SK-N-SH treated with all-trans-retinoic acid at 6 μM for 48 hours (cell line): Measurements from ENCODE around the gene HES5.
"Not testable (repeated sequence)": the region's sequence is repeated elsewhere in the genome, so short reads cannot be mapped to it uniquely, and the experiment has no call there.

ENCODE experiments used
- ATAC-seq: fragments of 200-7000 bp; cut with Tn5 transposase; 3 replicates; pipeline ENCODE4 v1.9.1; 2020; ENCODE audit warnings: mild to moderate bottlenecking, moderate library complexity
- ARNTL ChIP-seq: fragments of 450-650 bp; formaldehyde crosslinking; IDR thresholded peaks from 2 replicates; pipeline ENCODE4 v1.5.0; 2020; ENCODE audit warnings: low read depth, mild to moderate bottlenecking, moderate library complexity, borderline replicate concordance
- BACH2 ChIP-seq: fragments of 250-450 bp; sonication (Bioruptor Pico); IDR thresholded peaks from 2 replicates; pipeline ENCODE4 v1.9.0; 2021; ENCODE audit warnings: mild to moderate bottlenecking, borderline replicate concordance
- ESRRG ChIP-seq: fragments of 250-450 bp; sonication (Bioruptor Pico); IDR thresholded peaks from 2 replicates; pipeline ENCODE4 v1.6.1; 2021; ENCODE audit warnings: mild to moderate bottlenecking
- GLIS3 ChIP-seq: fragments of 250-450 bp; sonication (Bioruptor Pico); IDR thresholded peaks from 2 replicates; pipeline ENCODE4 v1.5.0; 2020; ENCODE audit warnings: mild to moderate bottlenecking, moderate library complexity
- ISL1 ChIP-seq: fragments of 250-450 bp; sonication (Bioruptor Pico); IDR thresholded peaks from 2 replicates; pipeline ENCODE4 v2.1.2; 2022; ENCODE audit warnings: mild to moderate bottlenecking, moderate library complexity
- PPARA ChIP-seq: fragments of 250-450 bp; sonication (Bioruptor Pico); IDR thresholded peaks from 2 replicates; pipeline ENCODE4 v1.5.0; 2020; ENCODE audit warnings: mild to moderate bottlenecking, borderline replicate concordance
- SNAI2 ChIP-seq: fragments of 250-450 bp; sonication (Bioruptor Pico); IDR thresholded peaks from 2 replicates; pipeline ENCODE4 v1.5.0; 2020; ENCODE audit warnings: mild to moderate bottlenecking, moderate library complexity
- TCF4 ChIP-seq: fragments of 250-450 bp; sonication (Bioruptor Pico); IDR thresholded peaks from 2 replicates; pipeline ENCODE4 v1.8.0; 2021; ENCODE audit warnings: mild to moderate bottlenecking, moderate library complexity, borderline replicate concordance
- TOX ChIP-seq: fragments of 250-450 bp; sonication (Bioruptor Pico); IDR thresholded peaks from 2 replicates; pipeline ENCODE4 v1.8.0; 2021; ENCODE audit warnings: mild to moderate bottlenecking, moderate library complexity, borderline replicate concordance
- ZC3H10 ChIP-seq: fragments of 250-450 bp; sonication (Bioruptor Pico); IDR thresholded peaks from 2 replicates; pipeline ENCODE4 v1.5.1; 2021; ENCODE audit warnings: mild to moderate bottlenecking, moderate library complexity
- ZFP3 ChIP-seq: fragments of 250-450 bp; sonication (Bioruptor Pico); IDR thresholded peaks from 2 replicates; pipeline ENCODE4 v1.5.0; 2020; ENCODE audit warnings: mild to moderate bottlenecking, moderate library complexity
- ZFP30 ChIP-seq: fragments of 450-650 bp; formaldehyde crosslinking; IDR thresholded peaks from 2 replicates; pipeline ENCODE4 v1.5.0; 2022; ENCODE audit warnings: mild to moderate bottlenecking, moderate library complexity
- ZNF565 ChIP-seq: fragments of 450-650 bp; formaldehyde crosslinking; conservative IDR thresholded peaks from 2 replicates; pipeline ENCODE4 v1.5.0; 2020; ENCODE audit warnings: low read depth, mild to moderate bottlenecking, moderate library complexity
- ZNF70 ChIP-seq: fragments of 450-650 bp; formaldehyde crosslinking; IDR thresholded peaks from 2 replicates; pipeline ENCODE4 v1.5.0; 2020; ENCODE audit warnings: mild to moderate bottlenecking, moderate library complexity
- TF ChIP-seq, protein P1 (sequence below): fragments of 250-450 bp; sonication (Bioruptor Pico); IDR thresholded peaks from 2 replicates; pipeline ENCODE4 v1.8.0; 2020; ENCODE audit warnings: mild to moderate bottlenecking, moderate library complexity, borderline replicate concordance
- TF ChIP-seq, protein P2 (sequence below): fragments of 250-450 bp; sonication (Bioruptor Pico); IDR thresholded peaks from 2 replicates; pipeline ENCODE4 v1.5.1; 2021; ENCODE audit warnings: mild to moderate bottlenecking, moderate library complexity
- TF ChIP-seq, protein P3 (sequence below): fragments of 250-450 bp; sonication (Bioruptor Pico); IDR thresholded peaks from 2 replicates; pipeline ENCODE4 v1.5.1; 2020; ENCODE audit warnings: low read depth, mild to moderate bottlenecking, moderate library complexity
- TF ChIP-seq, protein P4 (sequence below): fragments of 250-450 bp; sonication (Bioruptor Pico); IDR thresholded peaks from 2 replicates; pipeline ENCODE4 v1.8.0; 2021; ENCODE audit warnings: low read depth, mild to moderate bottlenecking, moderate library complexity, borderline replicate concordance
- TF ChIP-seq, protein P5 (sequence below): fragments of 250-450 bp; sonication (Bioruptor Pico); IDR thresholded peaks from 2 replicates; pipeline ENCODE4 v1.5.0; 2020; ENCODE audit warnings: mild to moderate bottlenecking, moderate library complexity

HES5 gene

DNA sequence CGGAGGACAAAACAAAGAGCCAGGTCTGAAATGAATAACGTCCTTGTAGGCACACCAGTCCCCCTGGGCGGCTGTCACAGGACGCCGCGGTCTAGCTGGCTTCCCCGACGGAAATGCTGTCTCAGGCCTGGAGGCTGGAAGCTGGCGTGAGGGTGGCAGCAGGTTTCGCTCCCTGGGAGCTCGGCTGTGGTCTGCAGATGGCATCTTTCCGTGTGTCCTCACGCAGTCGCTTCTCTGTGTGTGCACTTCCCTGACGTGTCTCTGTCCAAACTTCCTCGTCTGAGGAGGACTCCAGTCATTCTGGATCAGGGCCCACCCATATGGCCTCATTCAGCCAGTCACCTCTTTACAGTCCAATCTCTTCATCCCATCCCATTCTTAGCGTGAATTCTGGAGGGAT is 40.3 kb upstream of the HES5 start (continued):
- no peak for TF ChIP-seq ZNF565 (CRISPR knock-in tag)
- no peak for TF ChIP-seq BACH2 (CRISPR knock-in tag)
- TF ChIP-seq TCF4 (CRISPR knock-in tag), result no peak
- no peak for TF ChIP-seq ARNTL (CRISPR knock-in tag)
- no peak for TF ChIP-seq TOX (CRISPR knock-in tag)

DNA sequence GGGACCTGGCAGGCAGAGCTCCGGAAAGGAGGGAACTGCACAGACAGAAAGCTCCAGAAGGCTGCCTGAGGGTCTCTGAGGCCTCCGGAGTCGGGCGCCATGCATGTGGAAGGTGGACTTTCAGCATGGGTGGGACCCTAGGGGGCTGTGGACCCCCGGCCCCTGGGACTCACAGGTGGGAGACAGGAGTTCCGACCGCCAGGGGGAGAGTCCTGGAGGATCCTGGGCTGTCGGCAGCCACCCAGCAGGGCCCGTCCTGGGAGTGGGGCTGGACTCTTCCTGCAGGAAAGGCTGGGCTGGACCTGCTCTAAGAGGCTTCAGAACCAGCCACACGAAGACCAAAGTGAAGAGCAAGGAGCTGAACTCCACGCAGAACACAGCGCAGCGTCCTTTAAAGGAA is 39.6 kb upstream of the HES5 start:
- not testable (repeated sequence) for ATAC-seq

DNA sequence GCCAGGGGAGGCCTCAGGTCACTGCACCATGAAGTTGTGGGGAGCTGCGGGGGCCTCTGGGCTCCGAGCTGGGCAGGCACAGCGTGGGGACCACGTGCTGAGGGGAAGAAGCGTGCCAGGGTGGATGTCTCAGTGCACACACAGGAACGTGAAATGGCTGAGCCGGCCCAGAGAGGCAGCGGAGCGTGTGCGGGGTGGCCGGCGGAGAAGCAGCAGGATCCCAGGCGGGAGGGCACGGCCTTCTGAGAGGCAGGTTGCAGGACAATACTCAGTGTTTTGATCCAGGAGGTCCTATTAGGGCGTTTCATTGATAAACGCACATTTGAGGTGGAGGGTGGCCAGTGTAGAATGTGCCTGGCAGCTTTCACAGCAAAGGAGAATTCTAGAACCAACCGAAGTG is 39.0 kb upstream of the HES5 start:
- TF ChIP-seq ARNTL (CRISPR knock-in tag) (no peak), ZNF70 (CRISPR knock-in tag) (no peak), TCF4 (CRISPR knock-in tag) (no peak), TOX (CRISPR knock-in tag) (no peak), ZFP30 (CRISPR knock-in tag) (no peak), ZFP3 (CRISPR knock-in tag) (no peak), ZNF565 (CRISPR knock-in tag) (no peak), ESRRG (CRISPR knock-in tag) (no peak), ZC3H10 (CRISPR knock-in tag) (no peak), SNAI2 (CRISPR knock-in tag) (no peak), GLIS3 (CRISPR knock-in tag) (no peak), ISL1 (CRISPR knock-in tag) (no peak), PPARA (CRISPR knock-in tag) (no peak)
- TF ChIP-seq, protein P1, sequence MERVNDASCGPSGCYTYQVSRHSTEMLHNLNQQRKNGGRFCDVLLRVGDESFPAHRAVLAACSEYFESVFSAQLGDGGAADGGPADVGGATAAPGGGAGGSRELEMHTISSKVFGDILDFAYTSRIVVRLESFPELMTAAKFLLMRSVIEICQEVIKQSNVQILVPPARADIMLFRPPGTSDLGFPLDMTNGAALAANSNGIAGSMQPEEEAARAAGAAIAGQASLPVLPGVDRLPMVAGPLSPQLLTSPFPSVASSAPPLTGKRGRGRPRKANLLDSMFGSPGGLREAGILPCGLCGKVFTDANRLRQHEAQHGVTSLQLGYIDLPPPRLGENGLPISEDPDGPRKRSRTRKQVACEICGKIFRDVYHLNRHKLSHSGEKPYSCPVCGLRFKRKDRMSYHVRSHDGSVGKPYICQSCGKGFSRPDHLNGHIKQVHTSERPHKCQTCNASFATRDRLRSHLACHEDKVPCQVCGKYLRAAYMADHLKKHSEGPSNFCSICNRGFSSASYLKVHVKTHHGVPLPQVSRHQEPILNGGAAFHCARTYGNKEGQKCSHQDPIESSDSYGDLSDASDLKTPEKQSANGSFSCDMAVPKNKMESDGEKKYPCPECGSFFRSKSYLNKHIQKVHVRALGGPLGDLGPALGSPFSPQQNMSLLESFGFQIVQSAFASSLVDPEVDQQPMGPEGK (CRISPR knock-in tag), result no peak
- TF ChIP-seq, protein P2, sequence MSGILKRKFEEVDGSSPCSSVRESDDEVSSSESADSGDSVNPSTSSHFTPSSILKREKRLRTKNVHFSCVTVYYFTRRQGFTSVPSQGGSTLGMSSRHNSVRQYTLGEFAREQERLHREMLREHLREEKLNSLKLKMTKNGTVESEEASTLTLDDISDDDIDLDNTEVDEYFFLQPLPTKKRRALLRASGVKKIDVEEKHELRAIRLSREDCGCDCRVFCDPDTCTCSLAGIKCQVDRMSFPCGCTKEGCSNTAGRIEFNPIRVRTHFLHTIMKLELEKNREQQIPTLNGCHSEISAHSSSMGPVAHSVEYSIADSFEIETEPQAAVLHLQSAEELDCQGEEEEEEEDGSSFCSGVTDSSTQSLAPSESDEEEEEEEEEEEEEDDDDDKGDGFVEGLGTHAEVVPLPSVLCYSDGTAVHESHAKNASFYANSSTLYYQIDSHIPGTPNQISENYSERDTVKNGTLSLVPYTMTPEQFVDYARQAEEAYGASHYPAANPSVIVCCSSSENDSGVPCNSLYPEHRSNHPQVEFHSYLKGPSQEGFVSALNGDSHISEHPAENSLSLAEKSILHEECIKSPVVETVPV (CRISPR knock-in tag), result no peak
- TF ChIP-seq, protein P3, sequence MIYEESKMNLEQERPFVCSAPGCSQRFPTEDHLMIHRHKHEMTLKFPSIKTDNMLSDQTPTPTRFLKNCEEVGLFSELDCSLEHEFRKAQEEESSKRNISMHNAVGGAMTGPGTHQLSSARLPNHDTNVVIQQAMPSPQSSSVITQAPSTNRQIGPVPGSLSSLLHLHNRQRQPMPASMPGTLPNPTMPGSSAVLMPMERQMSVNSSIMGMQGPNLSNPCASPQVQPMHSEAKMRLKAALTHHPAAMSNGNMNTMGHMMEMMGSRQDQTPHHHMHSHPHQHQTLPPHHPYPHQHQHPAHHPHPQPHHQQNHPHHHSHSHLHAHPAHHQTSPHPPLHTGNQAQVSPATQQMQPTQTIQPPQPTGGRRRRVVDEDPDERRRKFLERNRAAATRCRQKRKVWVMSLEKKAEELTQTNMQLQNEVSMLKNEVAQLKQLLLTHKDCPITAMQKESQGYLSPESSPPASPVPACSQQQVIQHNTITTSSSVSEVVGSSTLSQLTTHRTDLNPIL (CRISPR knock-in tag), result no peak
- TF ChIP-seq, protein P4, sequence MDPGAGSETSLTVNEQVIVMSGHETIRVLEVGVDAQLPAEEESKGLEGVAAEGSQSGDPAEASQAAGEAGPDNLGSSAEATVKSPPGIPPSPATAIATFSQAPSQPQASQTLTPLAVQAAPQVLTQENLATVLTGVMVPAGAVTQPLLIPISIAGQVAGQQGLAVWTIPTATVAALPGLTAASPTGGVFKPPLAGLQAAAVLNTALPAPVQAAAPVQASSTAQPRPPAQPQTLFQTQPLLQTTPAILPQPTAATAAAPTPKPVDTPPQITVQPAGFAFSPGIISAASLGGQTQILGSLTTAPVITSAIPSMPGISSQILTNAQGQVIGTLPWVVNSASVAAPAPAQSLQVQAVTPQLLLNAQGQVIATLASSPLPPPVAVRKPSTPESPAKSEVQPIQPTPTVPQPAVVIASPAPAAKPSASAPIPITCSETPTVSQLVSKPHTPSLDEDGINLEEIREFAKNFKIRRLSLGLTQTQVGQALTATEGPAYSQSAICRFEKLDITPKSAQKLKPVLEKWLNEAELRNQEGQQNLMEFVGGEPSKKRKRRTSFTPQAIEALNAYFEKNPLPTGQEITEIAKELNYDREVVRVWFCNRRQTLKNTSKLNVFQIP (CRISPR knock-in tag), result no peak
- TF ChIP-seq, all 23 proteins: peak for 0
- ATAC-seq, result no peak

DNA sequence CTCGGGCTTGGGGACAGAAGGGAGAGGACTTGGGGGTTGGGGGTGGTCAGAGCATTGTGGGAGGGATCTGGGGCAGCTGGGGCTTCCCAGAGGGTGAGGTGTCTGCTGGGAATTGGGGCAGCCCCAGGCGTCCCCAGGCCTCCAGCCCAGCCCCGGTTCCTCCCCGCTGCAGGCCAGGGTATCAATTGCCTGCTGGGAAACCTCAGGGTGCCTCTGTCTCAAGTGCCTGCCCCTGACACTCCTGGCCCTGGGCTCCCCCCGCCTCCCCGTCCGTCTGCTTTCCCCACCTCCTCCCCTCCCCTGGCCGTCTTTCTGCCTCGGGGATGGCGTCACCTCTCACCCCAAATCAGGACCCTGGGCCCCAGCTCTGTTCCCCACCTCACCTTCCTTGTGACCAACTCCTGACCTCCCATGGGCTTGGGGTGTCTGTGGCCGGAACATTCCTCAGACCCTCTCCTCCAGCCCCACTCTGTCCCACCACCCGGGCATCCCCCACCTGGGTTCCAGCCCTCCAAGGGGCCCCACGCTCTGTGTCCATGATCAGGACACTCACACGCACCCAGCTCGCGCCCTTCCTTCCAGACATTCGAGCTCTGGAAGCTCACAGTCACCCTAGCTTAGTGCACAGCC is 38.2 kb upstream of the HES5 start:
- not testable (repeated sequence) for ATAC-seq

DNA sequence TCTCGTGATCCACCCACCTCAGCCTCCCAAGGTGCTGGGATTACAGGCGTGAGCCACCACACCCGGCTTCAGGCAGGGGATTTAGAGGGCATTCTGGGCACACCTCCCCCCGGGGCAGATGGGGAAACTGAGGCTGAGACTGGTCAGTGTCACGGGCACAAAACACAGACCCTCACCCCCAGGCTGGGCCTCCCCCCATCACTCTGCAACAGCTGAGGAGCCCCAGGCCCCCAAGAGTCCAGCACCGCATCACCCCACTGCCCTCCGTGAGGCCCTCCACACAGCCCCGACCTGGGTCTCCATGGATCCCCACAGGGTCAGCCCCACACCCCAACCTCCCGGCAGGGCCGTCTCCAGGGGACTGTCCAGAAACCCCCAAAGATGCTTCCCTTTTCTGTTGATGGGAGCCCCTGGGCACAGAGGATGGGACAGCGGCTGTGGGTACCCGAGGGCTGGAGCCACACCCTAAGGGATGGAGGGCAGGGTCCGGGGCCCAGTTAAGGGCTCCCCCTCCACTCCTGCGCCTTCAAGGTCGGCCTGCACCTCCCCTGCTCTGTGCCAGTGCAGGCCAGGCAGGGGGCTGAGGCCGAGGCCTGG is 37.1 kb upstream of the HES5 start:
- ATAC-seq, result no peak
- TF ChIP-seq GLIS3 (CRISPR knock-in tag) (no peak), TCF4 (CRISPR knock-in tag) (no peak)
- TF ChIP-seq, protein P4 (CRISPR knock-in tag), result no peak
- TF ChIP-seq, protein P5, sequence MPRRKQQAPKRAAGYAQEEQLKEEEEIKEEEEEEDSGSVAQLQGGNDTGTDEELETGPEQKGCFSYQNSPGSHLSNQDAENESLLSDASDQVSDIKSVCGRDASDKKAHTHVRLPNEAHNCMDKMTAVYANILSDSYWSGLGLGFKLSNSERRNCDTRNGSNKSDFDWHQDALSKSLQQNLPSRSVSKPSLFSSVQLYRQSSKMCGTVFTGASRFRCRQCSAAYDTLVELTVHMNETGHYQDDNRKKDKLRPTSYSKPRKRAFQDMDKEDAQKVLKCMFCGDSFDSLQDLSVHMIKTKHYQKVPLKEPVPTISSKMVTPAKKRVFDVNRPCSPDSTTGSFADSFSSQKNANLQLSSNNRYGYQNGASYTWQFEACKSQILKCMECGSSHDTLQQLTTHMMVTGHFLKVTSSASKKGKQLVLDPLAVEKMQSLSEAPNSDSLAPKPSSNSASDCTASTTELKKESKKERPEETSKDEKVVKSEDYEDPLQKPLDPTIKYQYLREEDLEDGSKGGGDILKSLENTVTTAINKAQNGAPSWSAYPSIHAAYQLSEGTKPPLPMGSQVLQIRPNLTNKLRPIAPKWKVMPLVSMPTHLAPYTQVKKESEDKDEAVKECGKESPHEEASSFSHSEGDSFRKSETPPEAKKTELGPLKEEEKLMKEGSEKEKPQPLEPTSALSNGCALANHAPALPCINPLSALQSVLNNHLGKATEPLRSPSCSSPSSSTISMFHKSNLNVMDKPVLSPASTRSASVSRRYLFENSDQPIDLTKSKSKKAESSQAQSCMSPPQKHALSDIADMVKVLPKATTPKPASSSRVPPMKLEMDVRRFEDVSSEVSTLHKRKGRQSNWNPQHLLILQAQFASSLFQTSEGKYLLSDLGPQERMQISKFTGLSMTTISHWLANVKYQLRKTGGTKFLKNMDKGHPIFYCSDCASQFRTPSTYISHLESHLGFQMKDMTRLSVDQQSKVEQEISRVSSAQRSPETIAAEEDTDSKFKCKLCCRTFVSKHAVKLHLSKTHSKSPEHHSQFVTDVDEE (CRISPR knock-in tag), result no peak
- TF ChIP-seq, protein P3 (CRISPR knock-in tag), result no peak
